Muscle of leg (tissue), 11 donors: ENCODE results near the gene NHSL2. TPM values are rescaled to one million over a fixed set of nuclear protein-coding genes. Genes with fewer than 3 reads are reported as not detected.
"Not testable (repeated sequence)": the region's sequence is repeated elsewhere in the genome, so short reads cannot be mapped to it uniquely, and the experiment has no call there.

ENCODE experiments used
- DNase-seq: peaks from one replicate; pipeline ENCODE4 v3.0.0; 2013
- H3K27ac ChIP-seq: one replicate; pipeline ENCODE4 v1.5.1; 2013; ENCODE audit warnings: mild to moderate bottlenecking, low read length, control low read depth
- H3K27me3 ChIP-seq: one replicate; pipeline ENCODE4 v1.6.1; 2013; ENCODE audit warnings: low read length; ENCODE audit not compliant: control insufficient read depth, insufficient read depth
- H3K36me3 ChIP-seq: one replicate; pipeline ENCODE4 v1.6.1; 2013; ENCODE audit warnings: low read length; ENCODE audit not compliant: control insufficient read depth, insufficient read depth
- H3K4me1 ChIP-seq: one replicate; pipeline ENCODE4 v1.6.1; 2013; ENCODE audit warnings: low read length; ENCODE audit not compliant: control insufficient read depth, insufficient read depth
- H3K4me3 ChIP-seq: one replicate; pipeline ENCODE4 v1.5.1; 2013; ENCODE audit warnings: low read length, control low read depth
- H3K9me3 ChIP-seq: replicated peaks from 2 replicates; pipeline ENCODE4 v1.6.1; 2013; ENCODE audit warnings: low read depth, low read length; ENCODE audit not compliant: control insufficient read depth
- WGBS: methylation state at CpG from one replicate; pipeline ENCODE4 v1.1.5; 2013; ENCODE audit warnings: missing lambda C conversion rate; ENCODE audit not compliant: insufficient coverage; 5-methylcytosine and 5-hydroxymethylcytosine counted together
- polyA plus RNA-seq, 8 donors: library from polyadenylated mRNA; unstranded; fragments of 120-200 nt; gene quantifications; one replicate each; pipeline versions ENCODE4 v1.2.1 to v1.2.3, GENCODE V29; 2013; ENCODE audit warnings: inconsistent platforms in 1 of 8, low replicate concordance in 1 of 8; ENCODE audit not compliant: insufficient read length in 8 of 8, insufficient read depth in 1 of 8
- total RNA-seq: library from RNA; stranded (reverse); fragments of 120-200 nt; gene quantifications from one replicate; pipeline ENCODE4 v1.2.4, GENCODE V29; 2013

NHSL2 gene
- total and polyA plus RNA-seq, 9 donors: 6.6 to 11.1 (median 8.3) TPM

- peaks cover 4% of the 10 kb centered on the region for H3K36me3 ChIP-seq
- no peak overlapping the region for H3K4me3 ChIP-seq
- DNase-seq: no peak
- peaks cover 16% of the 10 kb centered on the region for H3K4me1 ChIP-seq
- no peaks in the 10 kb centered on the region for H3K9me3 ChIP-seq
- WGBS: 14% methylated on average over 1 of the region's 11 CpGs
- H3K27ac ChIP-seq: peak overlapping the region; percentile 74
- peaks cover 54% of the 10 kb centered on the region for H3K27me3 ChIP-seq
Measured at GRCh38 chrX:72142794-72143608, 232.4 kb downstream of the NHSL2 start.

- Histone ChIP-seq H3K27ac (peak overlapping the region; percentile 74), H3K4me1 (peaks cover 16% of the 10 kb centered on the region), H3K36me3 (peaks cover 3% of the 10 kb centered on the region), H3K4me3 (no peak overlapping the region), H3K9me3 (no peaks in the 10 kb centered on the region), H3K27me3 (peaks cover 50% of the 10 kb centered on the region)
- whole genome bisulfite sequencing: no CpG with 5 or more reads among the region's 2 CpGs
- peak; percentile 54 for DNase-seq
Measured at GRCh38 chrX:72143609-72143907, 232.9 kb downstream of the NHSL2 start.

GRCh38 chrX:72145181-72145580, 234.5 kb downstream of the NHSL2 start:
- DNase-seq: no peak
- Histone ChIP-seq H3K36me3 (no peaks in the 10 kb centered on the region), H3K4me3 (no peak overlapping the region), H3K27me3 (peaks cover 36% of the 10 kb centered on the region), H3K27ac (no peak overlapping the region), H3K4me1 (peaks cover 16% of the 10 kb centered on the region), H3K9me3 (no peaks in the 10 kb centered on the region)
- WGBS: no CpG with 5 or more reads among the region's 2 CpGs

- peaks cover 16% of the 10 kb centered on the region for H3K4me1 ChIP-seq
- H3K27ac ChIP-seq: no peak overlapping the region
- peaks cover 28% of the 10 kb centered on the region for H3K27me3 ChIP-seq
- H3K9me3 ChIP-seq: no peaks in the 10 kb centered on the region
- no peak for DNase-seq
- WGBS: no CpG with 5 or more reads among the region's 2 CpGs
- no peaks in the 10 kb centered on the region for H3K36me3 ChIP-seq
- H3K4me3 ChIP-seq: no peak overlapping the region
Measured at GRCh38 chrX:72146527-72146926, 235.9 kb downstream of the NHSL2 start.

GRCh38 chrX:72158773-72159172, 248.1 kb downstream of the NHSL2 start:
- Histone ChIP-seq H3K4me3 (no peak overlapping the region), H3K27me3 (peaks cover 30% of the 10 kb centered on the region), H3K36me3 (no peaks in the 10 kb centered on the region), H3K27ac (no peak overlapping the region), H3K9me3 (peaks cover 9% of the 10 kb centered on the region), H3K4me1 (no peaks in the 10 kb centered on the region)
- WGBS: 95% methylated on average over 2 of the region's 3 CpGs
- DNase-seq: no peak

GRCh38 chrX:72159769-72160168, 249.1 kb downstream of the NHSL2 start:
- H3K9me3 ChIP-seq: peaks cover 9% of the 10 kb centered on the region
- no peak for DNase-seq
- no peak overlapping the region for H3K4me3 ChIP-seq
- no peaks in the 10 kb centered on the region for H3K4me1 ChIP-seq
- H3K27me3 ChIP-seq: peaks cover 27% of the 10 kb centered on the region
- WGBS: 95% methylated on average over 4 of the region's 10 CpGs
- H3K27ac ChIP-seq: no peak overlapping the region
- no peaks in the 10 kb centered on the region for H3K36me3 ChIP-seq

- H3K4me1 ChIP-seq: no peaks in the 10 kb centered on the region
- peak; percentile 57 for DNase-seq
- H3K27me3 ChIP-seq: peaks cover 15% of the 10 kb centered on the region
- H3K36me3 ChIP-seq: no peaks in the 10 kb centered on the region
- WGBS: no CpG with 5 or more reads among the region's 4 CpGs
- no peak overlapping the region for H3K4me3 ChIP-seq
- H3K9me3 ChIP-seq: no peaks in the 10 kb centered on the region
- no peak overlapping the region for H3K27ac ChIP-seq
Measured at GRCh38 chrX:72165551-72165950, 254.9 kb downstream of the NHSL2 start.

- H3K36me3 ChIP-seq: no peaks in the 10 kb centered on the region
- no peak overlapping the region for H3K27ac ChIP-seq
- H3K4me1 ChIP-seq: no peaks in the 10 kb centered on the region
- H3K4me3 ChIP-seq: no peak overlapping the region
- no peaks in the 10 kb centered on the region for H3K9me3 ChIP-seq
- H3K27me3 ChIP-seq: peaks cover 16% of the 10 kb centered on the region
- no CpG with 5 or more reads among the region's 6 CpGs for WGBS
- no peak for DNase-seq
Measured at GRCh38 chrX:72169008-72169728, 258.5 kb downstream of the NHSL2 start.

- H3K4me1 ChIP-seq, H3K4me3 ChIP-seq, H3K9me3 ChIP-seq, DNase-seq, H3K36me3 ChIP-seq, H3K27ac ChIP-seq: not testable (repeated sequence)
- no CpG with 5 or more reads among the region's 5 CpGs for WGBS
- H3K27me3 ChIP-seq: peaks cover 19% of the 10 kb centered on the region
Measured at GRCh38 chrX:72176289-72176688, 265.6 kb downstream of the NHSL2 start.

- peak overlapping the region; percentile 13 for H3K27ac ChIP-seq
- peaks cover 23% of the 10 kb centered on the region for H3K27me3 ChIP-seq
- no peaks in the 10 kb centered on the region for H3K9me3 ChIP-seq
- 79% methylated on average over 2 of the region's 2 CpGs for WGBS
- no peaks in the 10 kb centered on the region for H3K36me3 ChIP-seq
- H3K4me1 ChIP-seq: no peaks in the 10 kb centered on the region
- H3K4me3 ChIP-seq: no peak overlapping the region
- DNase-seq: peak; percentile 51
Measured at GRCh38 chrX:72176981-72177380, 266.3 kb downstream of the NHSL2 start.
